IMR-90 (cell line): ENCODE results near the gene MORC1. TPM values are rescaled to one million over a fixed set of nuclear protein-coding genes. Genes with fewer than 3 reads are reported as not detected.

ENCODE experiments used
- ATAC-seq: fragments of 200-7000 bp; cut with Tn5 transposase; 2 replicates; pipeline ENCODE4 v1.9.1; 2020; ENCODE audit warnings: low read depth, mild to moderate bottlenecking, moderate library complexity
- BruUV-seq: library from RNA; stranded (reverse); fragments of 400-500 nt; replicated peaks from 2 replicates; lab custom pipeline; 2021; lab: Mats Ljungman, UMichigan
- CTCF ChIA-PET: fragments of 300-600 bp; formaldehyde crosslinking; extraction: SDS; loops from one replicate; lab custom pipeline; 2021; ENCODE audit warnings: antibody characterized with exemption; lab: Yijun Ruan, JAX
- POLR2A ChIA-PET: fragments of 300-600 bp; sonication (Branson Sonifier 250); formaldehyde crosslinking; loops from one replicate; lab custom pipeline; 2022; ENCODE audit warnings: antibody characterized with exemption; ENCODE audit not compliant: unreplicated experiment; lab: Charles Lee
- DNase-seq: peaks from one replicate; pipeline ENCODE4 v3.0.0; 2013
- H2AFZ ChIP-seq: replicated peaks from 2 replicates; pipeline ENCODE3; 2013; ENCODE audit warnings: low read length, mild to moderate bottlenecking; ENCODE audit not compliant: poor library complexity
- H2AK5ac ChIP-seq: 2 replicates; pipeline ENCODE4 v1.6.1; 2013; ENCODE audit warnings: low read depth, low read length, inconsistent platforms
- H2AK9ac ChIP-seq: replicated peaks from 2 replicates; pipeline ENCODE3; 2013; ENCODE audit warnings: mild to moderate bottlenecking, low read depth, low read length, moderate library complexity; ENCODE audit not compliant: poor library complexity
- H2BK120ac ChIP-seq: 2 replicates; pipeline ENCODE4 v1.6.1; 2013; ENCODE audit warnings: low read depth, low read length, inconsistent platforms
- H2BK15ac ChIP-seq: 3 replicates; pipeline ENCODE4 v1.6.1; 2013; ENCODE audit warnings: low read depth, low read length, inconsistent platforms
- H2BK20ac ChIP-seq: 2 replicates; pipeline ENCODE4 v1.6.1; 2013; ENCODE audit warnings: low read depth, mild to moderate bottlenecking, inconsistent platforms, low read length, moderate library complexity
- H2BK5ac ChIP-seq: 2 replicates; pipeline ENCODE4 v1.6.1; 2013; ENCODE audit warnings: mild to moderate bottlenecking, low read depth, low read length, inconsistent platforms; ENCODE audit not compliant: poor library complexity, severe bottlenecking
- H3K14ac ChIP-seq: replicated peaks from 2 replicates; pipeline ENCODE4 v1.6.1; 2013; ENCODE audit warnings: low read depth, low read length, inconsistent platforms
- H3K18ac ChIP-seq: 2 replicates; pipeline ENCODE4 v1.6.1; 2013; ENCODE audit warnings: low read depth, low read length, control low read depth
- H3K23ac ChIP-seq: 2 replicates; pipeline ENCODE4 v1.6.1; 2013; ENCODE audit warnings: low read depth, low read length, inconsistent platforms
- H3K27ac ChIP-seq: 2 replicates; pipeline ENCODE4 v1.5.1; 2013; ENCODE audit warnings: mild to moderate bottlenecking, control low read depth, low read length; ENCODE audit not compliant: insufficient read depth
- H3K27me3 ChIP-seq: 2 replicates; pipeline ENCODE4 v1.6.1; 2013; ENCODE audit warnings: low read length; ENCODE audit not compliant: control insufficient read depth, insufficient read depth
- H3K36me3 ChIP-seq: 2 replicates; pipeline ENCODE4 v1.6.1; 2013; ENCODE audit warnings: low read length, mixed read lengths; ENCODE audit not compliant: control insufficient read depth, insufficient read depth
- H3K4ac ChIP-seq: 2 replicates; pipeline ENCODE4 v1.6.1; 2013; ENCODE audit warnings: low read depth, low read length, inconsistent platforms
- H3K4me1 ChIP-seq: 2 replicates; pipeline ENCODE4 v1.6.1; 2013; ENCODE audit warnings: low read length, mixed read lengths; ENCODE audit not compliant: control insufficient read depth, insufficient read depth
- H3K4me2 ChIP-seq: 2 replicates; pipeline ENCODE4 v1.6.1; 2013; ENCODE audit warnings: low read depth, mild to moderate bottlenecking, control low read depth, low read length, moderate library complexity
- H3K4me3 ChIP-seq: 2 replicates; pipeline ENCODE4 v1.5.1; 2013; ENCODE audit warnings: low read depth, mild to moderate bottlenecking, control low read depth, low read length, moderate library complexity; ENCODE audit not compliant: insufficient read depth
- H3K56ac ChIP-seq: 2 replicates; pipeline ENCODE4 v1.6.1; 2013; ENCODE audit warnings: low read length, inconsistent platforms; ENCODE audit not compliant: insufficient read depth; ENCODE audit errors: extremely low read depth
- H3K79me1 ChIP-seq, 2 experiments: 2 replicates each; pipeline ENCODE4 v1.6.1; 2013; ENCODE audit warnings: low read length in 2 of 2, inconsistent platforms in 1 of 2, low read depth in 1 of 2
- H3K9ac ChIP-seq: 2 replicates; pipeline ENCODE4 v1.6.1; 2013; ENCODE audit warnings: low read depth, low read length, control low read depth
- H3K9me1 ChIP-seq: 2 replicates; pipeline ENCODE4 v1.6.1; 2013; ENCODE audit warnings: low read length, inconsistent platforms; ENCODE audit not compliant: insufficient read depth
- H3K9me3 ChIP-seq: 2 replicates; pipeline ENCODE4 v1.6.1; 2013; ENCODE audit warnings: low read length; ENCODE audit not compliant: control insufficient read depth, insufficient read depth
- H4K20me1 ChIP-seq: 2 replicates; pipeline ENCODE4 v1.6.1; 2013; ENCODE audit warnings: low read length, inconsistent platforms; ENCODE audit not compliant: insufficient read depth
- H4K5ac ChIP-seq: 2 replicates; pipeline ENCODE4 v1.6.1; 2013; ENCODE audit warnings: mild to moderate bottlenecking, low read depth, low read length, control low read depth
- H4K8ac ChIP-seq, 2 experiments: 2 replicates each; pipeline ENCODE4 v1.6.1; 2013; ENCODE audit warnings: low read depth in 2 of 2, low read length in 2 of 2, control low read depth in 1 of 2, inconsistent platforms in 1 of 2
- H4K91ac ChIP-seq: 2 replicates; pipeline ENCODE4 v1.6.1; 2013; ENCODE audit warnings: low read depth, low read length, inconsistent platforms; ENCODE audit not compliant: insufficient read depth
- BHLHE40 ChIP-seq: fragments of 150-350 bp; IDR thresholded peaks from 2 replicates; pipeline ENCODE4 v1.6.1; 2016; ENCODE audit warnings: mild to moderate bottlenecking, low read depth, low read length
- CEBPB ChIP-seq: IDR thresholded peaks from 2 replicates; pipeline ENCODE4 v1.6.1; 2012; ENCODE audit warnings: low read depth, low read length, improper control_type of control experiment
- MAZ ChIP-seq: IDR thresholded peaks from 2 replicates; pipeline ENCODE4 v1.6.1; 2012; ENCODE audit warnings: low read depth, mild to moderate bottlenecking, low read length, improper control_type of control experiment, moderate library complexity, borderline replicate concordance
- dilution Hi-C: fragments of 300-500 bp; cut with HindIII; formaldehyde crosslinking; loops from one replicate; pipeline ENCODE4 v1.14.3; 2018; ENCODE audit warnings: low sequenced_read_pairs; ENCODE audit not compliant: unreplicated experiment
- in situ Hi-C: fragments of 300-500 bp; cut with MboI; formaldehyde crosslinking; loops from 3 replicates; pipeline ENCODE4 v1.14.3; 2019; ENCODE audit warnings: low sequenced_read_pairs, inconsistent platforms, mixed read lengths
- intact Hi-C: fragments of 100-400 bp; cut with micrococcal nuclease; formaldehyde crosslinking; loops from 2 replicates; pipeline ENCODE4 v1.10.0; 2022
- polyA plus RNA-seq, 3 experiments: library from polyadenylated mRNA; depleted of rRNA; stranded (reverse); fragments of >200 nt; gene quantifications; 2 replicates each; pipeline ENCODE4 v1.2.3, GENCODE V29; 2012; ENCODE audit warnings: low replicate concordance in 1 of 3
- total RNA-seq: library from RNA; depleted of rRNA; stranded (reverse); fragments of >200 nt; gene quantifications from 2 replicates; pipeline ENCODE4 v1.2.3, GENCODE V29; 2012

Gene MORC1
- total and polyA plus RNA-seq, 2 of the 4 experiments (the other 2 are of a cell fraction) = not detected

DNA sequence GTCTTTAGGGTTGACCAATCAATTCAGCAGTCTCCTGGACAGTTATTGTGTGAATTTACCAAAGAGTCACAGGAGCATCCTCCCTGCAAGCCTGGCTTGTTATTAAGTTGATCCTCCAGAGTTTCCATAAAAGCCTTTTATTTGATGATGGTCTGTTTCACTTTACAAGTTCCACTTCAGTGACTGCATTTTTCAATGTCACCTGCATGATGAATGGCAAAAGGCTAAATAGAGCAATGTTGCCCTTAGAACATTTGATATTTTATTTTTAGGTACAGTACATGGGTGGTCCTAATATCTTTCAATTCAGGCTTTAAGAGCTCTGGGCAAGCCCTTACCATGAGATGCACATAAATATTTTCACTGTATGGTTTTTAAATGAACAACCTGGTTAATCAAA, 186.9 kb downstream of the MORC1 start:
- Histone ChIP-seq H2AK9ac (no peak overlapping the region), H3K79me1 (no peaks in the 10 kb centered on the region), H3K27me3 (no peaks in the 10 kb centered on the region), H3K36me3 (no peaks in the 10 kb centered on the region), H3K4ac (no peak overlapping the region), H4K20me1 (no peaks in the 10 kb centered on the region), H3K9me1 (no peaks in the 10 kb centered on the region), H2BK5ac (no peak overlapping the region), H2BK15ac (no peak overlapping the region), H3K4me3 (no peak overlapping the region), H3K4me2 (no peak overlapping the region), H3K4me1 (no peaks in the 10 kb centered on the region), H2AK5ac (no peak overlapping the region), H3K27ac (no peak overlapping the region), H4K5ac (no peak overlapping the region), H4K8ac (no peak overlapping the region), H3K9ac (no peak overlapping the region), H3K9me3 (no peaks in the 10 kb centered on the region), H3K14ac (no peak overlapping the region), H3K56ac (no peak overlapping the region), H3K23ac (no peak overlapping the region), H4K91ac (no peak overlapping the region), H2AFZ (no peak overlapping the region), H2BK120ac (no peak overlapping the region), H2BK20ac (no peak overlapping the region), H3K18ac (no peak overlapping the region)
- TF ChIP-seq BHLHE40 (no peak), MAZ (no peak), CEBPB (no peak)
- in situ Hi-C loops (no loop called here), intact Hi-C loops (no loop called here), dilution Hi-C loops (no loop called here)
- no TSS peak for BruUV-seq
- ATAC-seq = no peak
- ChIA-PET POLR2A (no interaction called here), CTCF (no interaction called here)
- DNase-seq = no peak
